Raji (cell line): Measurements from ENCODE around the gene MPRIP.

Experiments used
- POLR2A ChIP-seq: IDR thresholded peaks from 2 replicates; pipeline ENCODE4 v1.6.1; 2011; ENCODE audit warnings: low read depth, low read length, control low read depth; ENCODE audit not compliant: insufficient read depth

Gene MPRIP, protein sequence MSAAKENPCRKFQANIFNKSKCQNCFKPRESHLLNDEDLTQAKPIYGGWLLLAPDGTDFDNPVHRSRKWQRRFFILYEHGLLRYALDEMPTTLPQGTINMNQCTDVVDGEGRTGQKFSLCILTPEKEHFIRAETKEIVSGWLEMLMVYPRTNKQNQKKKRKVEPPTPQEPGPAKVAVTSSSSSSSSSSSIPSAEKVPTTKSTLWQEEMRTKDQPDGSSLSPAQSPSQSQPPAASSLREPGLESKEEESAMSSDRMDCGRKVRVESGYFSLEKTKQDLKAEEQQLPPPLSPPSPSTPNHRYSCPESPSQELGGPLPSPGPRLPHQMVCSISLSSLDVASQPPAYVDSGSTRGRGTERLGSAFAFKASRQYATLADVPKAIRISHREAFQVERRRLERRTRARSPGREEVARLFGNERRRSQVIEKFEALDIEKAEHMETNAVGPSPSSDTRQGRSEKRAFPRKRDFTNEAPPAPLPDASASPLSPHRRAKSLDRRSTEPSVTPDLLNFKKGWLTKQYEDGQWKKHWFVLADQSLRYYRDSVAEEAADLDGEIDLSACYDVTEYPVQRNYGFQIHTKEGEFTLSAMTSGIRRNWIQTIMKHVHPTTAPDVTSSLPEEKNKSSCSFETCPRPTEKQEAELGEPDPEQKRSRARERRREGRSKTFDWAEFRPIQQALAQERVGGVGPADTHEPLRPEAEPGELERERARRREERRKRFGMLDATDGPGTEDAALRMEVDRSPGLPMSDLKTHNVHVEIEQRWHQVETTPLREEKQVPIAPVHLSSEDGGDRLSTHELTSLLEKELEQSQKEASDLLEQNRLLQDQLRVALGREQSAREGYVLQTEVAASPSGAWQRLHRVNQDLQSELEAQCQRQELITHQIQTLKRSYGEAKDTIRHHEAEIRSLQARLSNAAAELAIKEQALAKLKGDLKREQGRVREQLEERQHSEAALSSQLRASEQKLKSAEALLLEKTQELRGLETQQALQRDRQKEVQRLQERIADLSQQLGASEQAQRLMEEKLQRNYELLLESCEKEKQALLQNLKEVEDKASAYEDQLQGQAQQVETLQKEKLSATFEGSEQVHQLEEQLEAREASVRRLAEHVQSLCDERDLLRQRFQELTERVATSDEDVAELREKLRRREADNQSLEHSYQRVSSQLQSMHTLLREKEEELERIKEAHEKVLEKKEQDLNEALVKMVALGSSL (N-terminal part only)

DNA sequence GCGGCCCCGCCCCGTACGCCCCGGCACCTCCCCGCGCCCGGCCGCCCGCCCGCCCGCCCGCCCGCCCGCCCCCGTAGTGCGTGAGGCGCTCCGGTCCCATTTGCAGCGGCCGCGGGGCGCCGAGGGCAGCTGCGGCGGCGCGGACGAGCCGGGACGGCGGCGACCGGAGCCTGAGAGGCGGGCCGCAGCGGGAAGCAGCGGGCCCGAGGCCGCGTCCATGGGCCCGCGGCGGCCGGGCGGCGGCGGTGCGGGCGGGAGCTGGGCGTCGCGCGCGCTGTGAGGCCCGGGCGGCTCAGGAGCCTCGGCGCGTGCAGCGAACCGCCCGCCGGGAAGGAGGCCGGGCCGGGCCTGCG lies at the start of gene MPRIP:
MPRIP (plus strand) TSS at position 74 of the 353 bp plus-strand sequence. CDS start 392 bp downstream, outside the sequence.
- peak; percentile 56 for TF ChIP-seq POLR2A

DNA sequence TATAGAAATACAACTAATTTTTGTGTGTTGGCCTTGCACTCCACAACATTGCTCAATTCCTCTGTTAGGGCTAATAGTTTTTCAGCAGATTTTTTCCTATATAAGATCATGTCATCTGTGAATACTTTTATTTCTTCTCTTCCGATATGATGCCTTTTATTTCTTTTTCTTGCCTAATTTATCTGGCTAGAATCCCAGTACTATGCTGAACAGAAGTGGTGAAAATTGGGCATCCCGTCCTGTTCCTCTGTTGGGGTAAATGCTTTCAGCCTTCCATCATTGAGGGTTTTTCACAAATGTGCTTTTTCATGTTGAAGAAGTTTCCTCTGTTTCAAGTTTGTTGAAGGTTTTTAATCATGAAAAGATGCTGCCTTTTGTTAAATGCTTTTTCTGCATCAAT lies 47.6 kb upstream of the MPRIP start:
- no peak for TF ChIP-seq POLR2A

DNA sequence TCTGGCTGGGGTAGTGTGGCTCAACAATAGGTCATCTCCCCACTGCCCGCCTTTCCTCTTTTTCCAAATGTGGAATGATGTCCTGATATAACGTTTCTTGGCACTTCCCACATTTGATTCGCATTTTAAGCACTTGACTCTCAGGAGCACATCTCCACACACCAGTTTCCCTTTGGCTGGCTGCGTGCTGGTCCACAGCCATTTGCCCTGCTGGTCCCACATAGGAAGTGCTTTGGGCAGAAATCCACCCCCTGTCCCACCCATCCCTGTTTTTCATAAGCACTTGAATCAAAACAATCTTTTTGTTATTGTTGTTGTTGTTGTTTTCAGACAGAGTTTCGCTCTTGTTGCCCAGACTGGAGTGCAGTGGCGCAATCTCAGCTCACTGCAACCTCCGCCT lies 46.3 kb upstream of the MPRIP start:
- TF ChIP-seq POLR2A = no peak

DNA sequence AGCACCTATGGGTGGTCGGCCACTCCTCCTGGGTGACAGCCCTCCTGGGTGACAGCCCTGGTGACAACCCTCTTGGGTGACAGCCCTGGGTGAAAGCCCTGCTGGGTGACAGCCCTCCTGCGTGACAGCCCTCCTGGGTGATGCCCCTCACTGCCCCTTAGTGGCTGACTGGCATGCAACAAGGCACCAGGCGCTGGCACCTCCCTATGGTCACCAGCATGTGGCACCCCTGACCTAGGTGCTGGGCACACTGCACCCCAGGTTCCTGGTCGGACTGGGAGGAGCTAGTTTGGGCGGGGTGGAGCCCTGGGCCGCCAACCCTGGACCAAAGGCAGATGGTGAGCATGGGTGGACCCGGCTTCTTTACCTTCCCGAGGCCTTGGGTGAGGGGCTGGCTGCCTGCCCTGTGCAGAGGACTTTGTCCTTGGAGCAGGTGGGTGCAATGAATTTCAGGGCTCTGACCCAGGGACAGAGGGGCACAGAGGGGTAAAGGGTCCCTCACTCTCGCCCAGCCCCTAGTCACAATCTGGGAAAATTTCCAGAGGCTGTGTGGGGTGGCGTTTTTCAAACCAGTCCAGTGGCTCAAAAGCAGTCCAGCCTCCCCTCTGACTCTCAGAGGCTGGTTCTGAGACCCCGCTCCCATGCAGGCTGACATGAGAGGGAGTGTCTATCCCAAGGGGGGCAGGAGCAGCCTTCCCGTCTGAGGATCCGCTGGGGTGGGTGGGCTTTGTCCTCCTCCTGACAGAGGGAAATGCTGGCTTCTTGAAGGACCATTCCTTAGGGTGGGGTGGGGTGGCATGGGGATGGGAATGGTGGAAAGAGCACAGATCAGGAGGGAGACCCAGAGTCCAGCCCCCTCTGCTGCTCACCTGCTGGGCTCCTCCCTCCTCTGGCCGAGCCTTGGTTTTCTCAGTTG lies 44.5 kb upstream of the MPRIP start:
- TF ChIP-seq POLR2A = no peak

DNA sequence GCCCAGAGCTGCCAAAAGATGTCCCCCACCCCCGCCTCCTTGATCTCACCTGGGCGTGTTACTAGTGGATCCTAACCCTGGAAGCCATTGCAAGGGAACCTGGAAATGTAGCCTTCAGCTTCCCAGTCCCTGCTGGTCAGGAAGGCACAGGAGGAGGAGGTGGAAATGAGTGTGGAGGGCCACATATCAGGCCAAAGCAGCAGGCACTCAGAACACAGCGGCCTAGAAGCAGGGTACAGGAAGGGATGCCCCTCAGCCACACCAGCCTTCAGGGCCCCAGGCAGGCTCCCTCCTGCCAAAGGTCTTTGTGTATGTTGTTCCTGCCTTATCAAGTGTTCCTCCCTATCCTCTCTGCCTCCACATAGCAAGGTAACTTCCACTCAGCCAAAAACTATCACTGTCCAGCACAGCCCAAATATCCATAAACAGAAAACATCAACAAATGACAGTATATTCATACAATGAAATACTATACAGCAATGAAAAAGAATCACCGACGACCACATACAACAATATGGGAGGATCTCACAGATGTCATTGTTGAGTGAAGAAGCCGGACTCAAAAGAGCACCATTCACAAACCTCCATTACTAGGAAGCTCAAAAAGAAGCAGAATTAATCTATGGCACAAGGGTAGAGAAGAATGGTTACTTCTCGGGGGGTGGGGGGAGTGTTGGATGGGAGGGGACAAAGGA lies 42.2 kb upstream of the MPRIP start:
- TF ChIP-seq POLR2A = no peak

DNA sequence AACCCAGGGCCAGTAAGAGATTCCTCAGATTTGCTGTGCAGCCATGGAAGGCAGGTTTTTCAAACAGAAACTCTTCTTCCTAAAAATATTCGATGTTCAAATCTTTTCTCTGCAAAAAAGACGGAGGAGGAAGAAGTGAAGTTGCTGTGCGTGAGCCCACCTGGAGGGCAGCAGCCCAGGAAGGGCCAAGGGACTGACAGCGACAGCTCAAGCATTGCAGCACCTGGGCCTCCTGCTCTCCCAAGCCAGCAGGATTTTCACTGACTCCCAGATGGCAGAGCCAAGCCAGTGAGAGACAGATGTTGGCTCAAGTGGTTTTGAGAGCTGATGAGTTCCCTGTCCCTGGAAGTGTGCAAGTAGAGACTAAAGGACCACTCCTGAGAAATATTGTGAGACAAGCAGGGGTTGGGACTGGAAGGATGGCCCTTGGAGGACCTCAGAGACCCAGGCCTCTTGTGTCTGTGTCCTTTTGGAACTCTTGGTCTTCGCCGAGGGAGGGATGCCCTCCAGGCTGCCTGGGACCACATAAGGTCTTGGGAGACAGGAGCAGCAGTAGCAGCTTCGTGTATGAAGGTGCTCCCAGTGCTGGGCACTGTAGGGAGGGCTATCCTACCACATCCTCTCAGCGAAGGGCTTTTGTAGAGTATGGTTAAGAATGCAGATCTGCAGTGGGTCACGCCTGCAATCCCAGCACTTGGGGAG lies 41.0 kb upstream of the MPRIP start:
- TF ChIP-seq POLR2A = no peak

DNA sequence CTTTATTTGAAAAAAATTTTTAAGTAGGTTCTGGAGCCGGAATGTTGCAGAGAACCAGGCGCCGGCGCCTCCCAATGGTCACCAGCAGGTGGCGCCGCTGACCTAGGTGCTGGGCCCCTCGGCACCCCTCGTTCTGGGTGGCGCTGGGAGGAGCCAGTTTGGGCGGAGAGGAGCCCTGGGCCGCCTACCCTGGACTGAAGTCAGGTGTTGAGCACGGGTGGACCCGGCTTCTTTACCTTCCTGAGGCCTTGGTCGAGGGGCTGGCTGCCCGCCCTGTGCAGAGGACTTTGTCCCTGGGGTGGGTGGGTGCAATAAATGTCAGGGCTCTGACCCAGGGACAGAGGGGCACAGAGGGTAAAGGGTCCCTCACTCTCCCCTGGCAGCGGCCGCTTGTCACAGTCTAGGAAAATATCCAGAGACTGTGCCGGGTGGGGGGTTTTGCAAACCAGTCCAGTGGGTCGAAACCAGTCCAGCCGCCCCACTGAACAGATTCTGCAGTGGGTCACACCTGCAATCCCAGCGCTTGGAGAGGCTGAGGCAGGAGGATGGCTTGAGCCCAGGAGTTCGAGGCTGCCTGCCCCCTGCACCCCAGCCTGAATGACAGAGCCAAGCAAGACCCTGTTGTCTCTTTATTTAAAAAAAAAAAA lies 40.3 kb upstream of the MPRIP start:
- TF ChIP-seq POLR2A = no peak

DNA sequence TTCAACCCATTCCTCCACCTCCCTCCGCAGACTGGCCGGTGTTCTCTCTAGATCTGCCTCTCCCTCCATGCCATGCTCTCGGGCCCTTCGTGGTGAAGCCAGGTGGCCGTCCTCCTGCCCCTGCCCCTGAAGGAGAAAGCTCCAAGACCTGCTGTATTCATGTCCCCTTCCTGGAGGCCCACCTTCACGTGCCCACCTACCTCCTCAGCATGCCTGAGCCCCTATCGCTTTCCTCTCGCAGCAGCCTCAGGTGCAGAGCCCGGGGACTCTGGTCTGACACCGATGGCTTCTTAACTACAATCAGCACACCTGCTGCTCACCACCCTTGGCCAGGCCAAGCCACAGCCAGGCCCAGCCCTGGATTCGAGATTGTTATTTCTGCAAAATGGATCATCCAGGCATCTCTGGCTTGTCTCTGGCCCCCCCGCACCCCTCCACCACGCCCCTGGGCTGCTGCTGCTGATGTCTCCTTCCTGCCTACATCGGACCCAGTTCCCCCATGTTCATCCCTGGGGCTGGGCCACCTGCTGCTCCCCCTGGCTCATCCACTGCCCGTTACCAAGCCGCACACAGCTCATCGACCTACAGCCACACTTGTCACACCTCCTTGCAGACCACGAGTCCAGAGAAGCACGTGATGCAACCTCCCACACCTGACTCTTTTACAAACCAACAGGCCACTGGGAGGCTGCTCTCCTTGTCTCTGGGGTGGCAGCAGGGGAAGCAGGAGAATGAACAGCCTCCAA lies 37.8 kb upstream of the MPRIP start:
- TF ChIP-seq POLR2A = no peak

DNA sequence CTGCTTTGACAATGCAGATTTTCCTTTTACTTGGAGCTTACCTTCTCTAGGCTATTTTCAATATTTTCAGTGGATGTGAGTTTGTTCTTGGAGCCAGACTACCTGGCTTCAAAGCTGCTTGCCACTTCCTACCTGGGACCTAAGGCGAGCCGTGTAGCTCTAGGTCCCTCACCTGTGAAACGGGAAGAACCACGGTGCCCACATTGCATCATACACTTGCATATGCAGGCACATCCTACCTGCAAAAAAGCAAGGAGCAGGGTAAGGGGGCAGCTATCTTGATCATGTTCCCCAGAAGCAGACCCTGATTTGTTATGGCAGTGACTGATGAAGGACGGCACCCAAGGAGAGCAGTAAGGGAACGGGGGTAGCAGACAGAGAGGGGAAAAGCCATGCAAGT lies 27.0 kb upstream of the MPRIP start:
- TF ChIP-seq POLR2A = no peak

DNA sequence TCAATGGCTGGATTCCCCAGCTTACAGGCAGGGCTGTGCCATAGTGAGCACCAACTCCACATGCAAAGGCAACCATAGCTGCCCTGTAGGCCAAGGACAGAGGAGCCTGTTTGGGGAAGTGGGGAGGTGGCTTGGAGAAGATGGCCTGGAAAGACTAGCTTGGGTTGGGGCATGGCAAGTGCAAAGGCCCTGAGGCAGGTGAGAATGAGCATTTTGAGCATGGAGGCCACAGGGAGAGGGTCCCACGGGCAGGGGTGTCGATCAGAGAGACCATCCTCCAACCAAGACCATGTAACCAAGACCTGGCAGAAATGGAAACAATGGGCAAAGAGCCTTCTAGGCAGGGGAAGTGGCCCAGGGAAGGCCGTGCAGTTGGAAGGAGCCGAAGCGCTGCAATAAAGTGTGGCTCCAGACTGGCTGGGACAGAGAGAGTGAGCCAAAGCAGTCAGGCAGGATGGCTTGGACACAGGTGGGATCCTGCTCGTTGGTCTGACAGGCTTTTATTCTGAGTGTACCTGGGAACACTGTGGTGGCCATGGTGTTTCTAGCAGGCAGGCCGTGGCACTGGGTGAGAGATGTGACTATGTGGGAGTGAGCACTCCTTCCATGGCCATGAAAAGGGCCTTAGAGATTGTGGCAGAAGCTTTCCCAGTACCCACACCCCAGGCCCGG lies 24.8 kb upstream of the MPRIP start:
- TF ChIP-seq POLR2A = no peak

DNA sequence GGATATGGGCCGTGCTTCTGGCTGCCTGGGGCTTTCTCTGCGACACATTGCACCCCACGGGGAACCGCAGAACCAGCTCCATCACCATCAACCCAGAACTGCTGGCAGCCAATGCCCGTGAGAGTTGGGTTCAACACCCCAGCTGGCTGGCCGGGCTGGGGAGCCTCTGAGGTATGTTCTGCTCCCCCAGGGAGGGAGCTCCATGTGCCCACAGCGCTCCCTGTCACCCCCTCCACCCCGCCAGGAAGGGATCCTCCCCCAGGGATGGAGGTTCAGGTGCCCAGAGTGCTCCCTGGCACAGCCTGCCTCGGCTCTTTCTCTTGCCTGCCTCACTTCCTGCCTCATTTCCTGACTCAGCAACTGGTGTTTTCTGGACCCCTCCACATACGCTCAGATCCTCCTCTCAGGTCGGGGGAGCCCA lies 24.2 kb upstream of the MPRIP start:
- TF ChIP-seq POLR2A = no peak
